MM.1S (cell line): Measurements from ENCODE around the gene SCFD2.
"Not testable (repeated sequence)": the region's sequence is repeated elsewhere in the genome, so short reads cannot be mapped to it uniquely, and the experiment has no call there.

Experiments
- DNase-seq: peaks from one replicate; pipeline ENCODE4 v3.0.0-alpha.2; 2015
- H2AFZ ChIP-seq: fragments of 300-600 bp; sonication (generic); 2 replicates; pipeline ENCODE4 v1.6.0; 2016; ENCODE audit warnings: antibody characterized with exemption, low read length
- H3F3A ChIP-seq: fragments of 300-600 bp; sonication (generic); 2 replicates; pipeline ENCODE4 v1.6.1; 2016; ENCODE audit warnings: mild to moderate bottlenecking, antibody characterized with exemption, low read length, moderate library complexity, mixed read lengths; ENCODE audit not compliant: insufficient read depth
- H3K27ac ChIP-seq: fragments of 300-600 bp; sonication (generic); 2 replicates; pipeline ENCODE4 v1.5.1; 2016; ENCODE audit warnings: mild to moderate bottlenecking, low read length
- H3K27me3 ChIP-seq: fragments of 300-600 bp; sonication (generic); replicated peaks from 2 replicates; pipeline ENCODE4 v1.6.0; 2016; ENCODE audit warnings: low read length; ENCODE audit not compliant: insufficient read depth
- H3K36me3 ChIP-seq: fragments of 300-600 bp; sonication (generic); replicated peaks from 2 replicates; pipeline ENCODE4 v1.6.1; 2016; ENCODE audit warnings: mild to moderate bottlenecking, low read length, mixed read lengths; ENCODE audit not compliant: insufficient read depth
- H3K4me1 ChIP-seq: fragments of 300-600 bp; sonication (generic); 2 replicates; pipeline ENCODE4 v1.6.1; 2016; ENCODE audit warnings: low read length, mixed read lengths
- H3K4me2 ChIP-seq: fragments of 300-600 bp; sonication (generic); 2 replicates; pipeline ENCODE4 v1.6.0; 2016; ENCODE audit warnings: low read depth, low read length
- H3K4me3 ChIP-seq: fragments of 300-600 bp; sonication (generic); 2 replicates; pipeline ENCODE4 v1.5.1; 2016; ENCODE audit warnings: low read length, mixed read lengths
- H3K79me2 ChIP-seq: fragments of 300-600 bp; sonication (generic); 2 replicates; pipeline ENCODE4 v1.6.1; 2016; ENCODE audit warnings: mixed run types, low read length, mixed read lengths
- H3K9ac ChIP-seq: fragments of 300-600 bp; sonication (generic); 2 replicates; pipeline ENCODE4 v1.6.1; 2016; ENCODE audit warnings: low read length, mixed read lengths
- H3K9me2 ChIP-seq: fragments of 300-600 bp; sonication (generic); replicated peaks from 2 replicates; pipeline ENCODE4 v1.6.1; 2016; ENCODE audit warnings: mild to moderate bottlenecking, low read length, mixed read lengths; ENCODE audit not compliant: insufficient read depth
- H3K9me3 ChIP-seq: fragments of 300-600 bp; sonication (generic); replicated peaks from 2 replicates; pipeline ENCODE4 v1.6.1; 2016; ENCODE audit warnings: mild to moderate bottlenecking, low read length, mixed read lengths; ENCODE audit not compliant: insufficient read depth
- H4K20me1 ChIP-seq: fragments of 300-600 bp; sonication (generic); 2 replicates; pipeline ENCODE4 v1.6.1; 2016; ENCODE audit warnings: mild to moderate bottlenecking, low read length, moderate library complexity, mixed read lengths; ENCODE audit not compliant: insufficient read depth
- EZH2 ChIP-seq: fragments of 300-600 bp; sonication (generic); optimal IDR thresholded peaks from 2 replicates; pipeline ENCODE3; 2017; ENCODE audit warnings: low read depth, mild to moderate bottlenecking, antibody characterized with exemption, low read length, mixed read lengths
- EZH2phosphoT487 ChIP-seq: fragments of 300-600 bp; sonication (generic); IDR thresholded peaks from 2 replicates; pipeline ENCODE4 v1.6.1; 2018; ENCODE audit warnings: antibody characterized with exemption, low read length
- TF ChIP-seq, protein P1 (sequence below): fragments of 300-600 bp; sonication (generic); IDR thresholded peaks from 2 replicates; pipeline ENCODE4 v1.5.1; 2016; ENCODE audit warnings: antibody characterized with exemption, low read length, mixed read lengths

Gene SCFD2

DNA sequence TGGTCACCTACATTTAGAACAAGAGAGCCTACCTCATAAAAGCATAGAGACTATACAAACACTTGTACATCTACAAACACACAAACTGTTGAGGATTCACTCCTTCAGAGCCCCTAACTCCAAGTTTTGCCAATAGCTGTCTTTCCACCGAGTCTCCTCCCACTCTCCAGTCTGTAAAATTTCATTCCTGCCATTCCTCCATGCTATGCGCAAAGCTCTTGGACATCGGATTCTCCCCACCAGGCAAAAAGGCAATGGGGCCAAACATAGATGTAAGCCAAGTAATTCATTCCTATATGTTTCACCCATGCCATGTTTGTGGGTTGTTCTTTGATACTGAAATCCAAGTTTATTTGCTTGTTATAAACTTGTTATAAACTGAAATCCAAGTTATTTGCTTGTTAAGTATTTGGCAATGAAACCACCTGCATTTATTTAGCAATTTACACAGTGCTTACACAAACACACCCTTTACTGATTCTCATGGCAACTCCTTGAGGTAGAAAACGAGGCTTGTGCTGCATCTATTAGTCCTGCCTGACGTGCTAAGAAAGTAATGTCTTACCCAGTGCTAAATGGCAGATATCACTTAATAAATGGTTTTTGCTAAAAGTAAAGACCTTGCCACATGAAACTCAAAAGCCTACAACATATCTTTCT, 91.1 kb downstream of the SCFD2 start:
- Histone ChIP-seq H3K9ac (no peak overlapping the region), H3K9me3 (no peaks in the 10 kb centered on the region), H3K36me3 (no peaks in the 10 kb centered on the region; the same call in 1 of the 2 replicates), H3K27me3 (no peaks in the 10 kb centered on the region), H3K79me2 (no peaks in the 10 kb centered on the region), H3K4me3 (no peak overlapping the region), H3K9me2 (no peaks in the 10 kb centered on the region), H3K4me2 (no peak overlapping the region), H2AFZ (no peak overlapping the region), H3K4me1 (no peaks in the 10 kb centered on the region), H4K20me1 (no peaks in the 10 kb centered on the region), H3F3A (no peaks in the 10 kb centered on the region), H3K27ac (no peak overlapping the region)
- no peak for DNase-seq
- TF ChIP-seq, protein P1, sequence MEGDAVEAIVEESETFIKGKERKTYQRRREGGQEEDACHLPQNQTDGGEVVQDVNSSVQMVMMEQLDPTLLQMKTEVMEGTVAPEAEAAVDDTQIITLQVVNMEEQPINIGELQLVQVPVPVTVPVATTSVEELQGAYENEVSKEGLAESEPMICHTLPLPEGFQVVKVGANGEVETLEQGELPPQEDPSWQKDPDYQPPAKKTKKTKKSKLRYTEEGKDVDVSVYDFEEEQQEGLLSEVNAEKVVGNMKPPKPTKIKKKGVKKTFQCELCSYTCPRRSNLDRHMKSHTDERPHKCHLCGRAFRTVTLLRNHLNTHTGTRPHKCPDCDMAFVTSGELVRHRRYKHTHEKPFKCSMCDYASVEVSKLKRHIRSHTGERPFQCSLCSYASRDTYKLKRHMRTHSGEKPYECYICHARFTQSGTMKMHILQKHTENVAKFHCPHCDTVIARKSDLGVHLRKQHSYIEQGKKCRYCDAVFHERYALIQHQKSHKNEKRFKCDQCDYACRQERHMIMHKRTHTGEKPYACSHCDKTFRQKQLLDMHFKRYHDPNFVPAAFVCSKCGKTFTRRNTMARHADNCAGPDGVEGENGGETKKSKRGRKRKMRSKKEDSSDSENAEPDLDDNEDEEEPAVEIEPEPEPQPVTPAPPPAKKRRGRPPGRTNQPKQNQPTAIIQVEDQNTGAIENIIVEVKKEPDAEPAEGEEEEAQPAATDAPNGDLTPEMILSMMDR, result no peak
- TF ChIP-seq EZH2phosphoT487 (no peak), EZH2 (no peak)

GRCh38 chr4:53273726-53274125, 92.1 kb downstream of the SCFD2 start:
- no peak overlapping the region for H2AFZ ChIP-seq
- H3K9ac ChIP-seq, result no peak overlapping the region
- H3K79me2 ChIP-seq, result no peaks in the 10 kb centered on the region
- no peaks in the 10 kb centered on the region; the same call in 1 of the 2 replicates for H3K36me3 ChIP-seq
- H3K4me1 ChIP-seq, result no peaks in the 10 kb centered on the region
- TF ChIP-seq EZH2 (no peak), EZH2phosphoT487 (no peak)
- TF ChIP-seq, protein P1, result no peak
- no peaks in the 10 kb centered on the region for H4K20me1 ChIP-seq
- no peak overlapping the region for H3K4me3 ChIP-seq
- no peak for DNase-seq
- no peak overlapping the region for H3K4me2 ChIP-seq
- H3K27ac ChIP-seq, result no peak overlapping the region
- no peaks in the 10 kb centered on the region for H3K9me2 ChIP-seq
- no peaks in the 10 kb centered on the region for H3F3A ChIP-seq
- no peaks in the 10 kb centered on the region for H3K27me3 ChIP-seq
- H3K9me3 ChIP-seq, result no peaks in the 10 kb centered on the region

DNA sequence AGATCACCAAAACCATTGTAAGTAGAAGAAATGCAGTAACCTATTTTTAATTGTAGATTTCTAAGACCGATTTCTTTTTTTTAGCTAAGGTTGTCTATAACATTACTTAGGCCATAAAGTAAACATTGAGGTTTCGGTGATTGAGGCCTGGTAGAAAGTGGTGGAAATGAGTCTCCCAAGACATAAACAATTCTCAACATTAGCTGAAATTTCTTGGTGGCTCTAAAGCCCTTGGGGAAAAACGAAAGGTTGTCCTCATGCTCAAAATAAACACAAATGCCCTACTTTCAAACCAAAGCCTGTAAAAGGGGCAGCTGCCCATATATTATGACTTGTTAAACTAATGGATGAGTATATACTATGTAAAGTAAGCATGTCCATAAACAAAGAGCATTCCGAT, 98.8 kb downstream of the SCFD2 start:
- Histone ChIP-seq H3K27me3 (no peaks in the 10 kb centered on the region), H3K9me3 (no peaks in the 10 kb centered on the region), H3K27ac (no peak overlapping the region), H3K4me3 (no peak overlapping the region), H4K20me1 (no peaks in the 10 kb centered on the region), H3K79me2 (no peaks in the 10 kb centered on the region), H3K36me3 (no peaks in the 10 kb centered on the region), H3K9ac (no peak overlapping the region), H3K9me2 (no peaks in the 10 kb centered on the region), H3K4me1 (no peaks in the 10 kb centered on the region), H2AFZ (no peak overlapping the region), H3F3A (no peaks in the 10 kb centered on the region), H3K4me2 (no peak overlapping the region)
- TF ChIP-seq EZH2phosphoT487, result no peak
- TF ChIP-seq, protein P1, result no peak
- TF ChIP-seq EZH2, result no peak
- no peak for DNase-seq

DNA sequence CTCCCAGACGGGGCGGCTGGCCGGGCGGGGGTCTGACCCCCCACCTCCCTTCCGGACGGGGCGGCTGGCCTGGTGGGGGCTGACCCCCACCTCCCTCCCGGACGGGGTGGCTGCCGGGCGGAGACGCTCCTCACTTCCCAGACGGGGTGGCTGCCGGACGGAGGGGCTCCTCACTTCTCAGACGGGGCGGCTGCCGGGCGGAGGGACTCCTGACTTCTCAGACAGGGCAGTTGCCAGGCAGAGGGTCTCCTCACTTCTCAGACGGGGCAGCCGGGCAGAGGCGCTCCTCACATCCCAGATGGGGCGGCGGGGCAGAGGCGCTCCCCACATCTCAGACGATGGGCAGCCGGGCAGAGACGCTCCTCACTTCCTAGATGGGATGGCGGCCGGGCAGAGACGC, 109.9 kb downstream of the SCFD2 start:
- not testable (repeated sequence) for H3K36me3 ChIP-seq, H3K4me1 ChIP-seq, H2AFZ ChIP-seq, H3F3A ChIP-seq, H3K9ac ChIP-seq, DNase-seq, H3K27ac ChIP-seq, H3K9me2 ChIP-seq, H3K4me3 ChIP-seq, H3K4me2 ChIP-seq, H3K27me3 ChIP-seq, H3K9me3 ChIP-seq, H4K20me1 ChIP-seq, H3K79me2 ChIP-seq
